GM21717 (cell line): ENCODE measurements around the gene OMA1.
"Not testable (repeated sequence)": the region's sequence is repeated elsewhere in the genome, so short reads cannot be mapped to it uniquely, and the experiment has no call there.

ENCODE experiments used
- ATAC-seq: cut with Tn5 transposase; IDR thresholded peaks from one replicate; pipeline ENCODE4 v1.9.1; 2021; ENCODE audit warnings: mild to moderate bottlenecking, moderate library complexity; ENCODE audit not compliant: unreplicated experiment

OMA1 gene

GRCh38 chr1:58546520-58547308 lies at the start of gene OMA1:
OMA1 (minus strand) TSS chr1:58546726; CDS start chr1:58539294, 7,432 bp downstream.
- ATAC-seq, result peak; percentile 96

GRCh38 chr1:58594546-58594945 lies 48.0 kb upstream of the OMA1 start:
- ATAC-seq, result no peak

- ATAC-seq, result no peak
These were observed 46.1 kb upstream of the OMA1 start for GRCh38 chr1:58592522-58593134.

GRCh38 chr1:58591806-58592205 lies 45.3 kb upstream of the OMA1 start:
- ATAC-seq, result no peak

- ATAC-seq, result no peak
These were observed 43.5 kb upstream of the OMA1 start for GRCh38 chr1:58590019-58590418.

GRCh38 chr1:58588396-58588795 lies 41.9 kb upstream of the OMA1 start:
- ATAC-seq, result no peak

- no peak for ATAC-seq
These were observed 41.1 kb upstream of the OMA1 start for GRCh38 chr1:58587667-58588066.

- no peak for ATAC-seq
These were observed 39.7 kb upstream of the OMA1 start for GRCh38 chr1:58586271-58586670.

GRCh38 chr1:58585581-58586151 lies 39.1 kb upstream of the OMA1 start:
- ATAC-seq, result no peak

GRCh38 chr1:58585166-58585565 lies 38.6 kb upstream of the OMA1 start:
- ATAC-seq, result no peak

GRCh38 chr1:58584082-58584895 lies 37.8 kb upstream of the OMA1 start:
- ATAC-seq, result peak; percentile 70

- ATAC-seq, result no peak
These were observed 37.0 kb upstream of the OMA1 start for GRCh38 chr1:58583496-58583895.

- not testable (repeated sequence) for ATAC-seq
These were observed 35.6 kb upstream of the OMA1 start for GRCh38 chr1:58582143-58582542.

GRCh38 chr1:58581641-58582040 lies 35.1 kb upstream of the OMA1 start:
- no peak for ATAC-seq

- no peak for ATAC-seq
These were observed 33.7 kb upstream of the OMA1 start for GRCh38 chr1:58580186-58580585.

GRCh38 chr1:58577654-58578030 lies 31.1 kb upstream of the OMA1 start:
- no peak for ATAC-seq

GRCh38 chr1:58576727-58577653 lies 30.5 kb upstream of the OMA1 start, which contains the start of gene TACSTD2:
TACSTD2 (minus strand) TSS chr1:58577252; CDS start chr1:58577156, 96 bp downstream.
- ATAC-seq, result no peak

GRCh38 chr1:58576325-58576726 lies 29.8 kb upstream of the OMA1 start:
- no peak for ATAC-seq

- no peak for ATAC-seq
These were observed 29.2 kb upstream of the OMA1 start for GRCh38 chr1:58575551-58576324.
